H7 (cell line): Measurements from ENCODE around the gene FARS2. TPM values are rescaled to one million over a fixed set of nuclear protein-coding genes. Genes with fewer than 3 reads are reported as not detected.

Experiments used
- DNase-seq: peaks from one replicate; pipeline ENCODE4 v3.0.0; 2012
- H3K27me3 ChIP-seq: 2 replicates; pipeline ENCODE4 v1.6.0; 2011; ENCODE audit warnings: mild to moderate bottlenecking, low read length; ENCODE audit not compliant: control insufficient read depth, insufficient read depth
- H3K36me3 ChIP-seq: replicated peaks from 2 replicates; pipeline ENCODE4 v1.5.1; 2011; ENCODE audit warnings: low read length; ENCODE audit not compliant: control insufficient read depth, insufficient read depth
- H3K4me3 ChIP-seq: 2 replicates; pipeline ENCODE4 v1.5.1; 2011; ENCODE audit warnings: low read depth, mild to moderate bottlenecking, control low read depth, low read length, moderate library complexity; ENCODE audit not compliant: insufficient read depth
- total RNA-seq: library from RNA; depleted of rRNA; stranded (reverse); fragments of >200 nt; shearing (Covaris generic); gene quantifications from 2 replicates; pipeline ENCODE4 v1.2.3, GENCODE V29; 2014

Gene FARS2
- total RNA-seq, 1 experiment from 2014 or later: 27.1 TPM

DNA sequence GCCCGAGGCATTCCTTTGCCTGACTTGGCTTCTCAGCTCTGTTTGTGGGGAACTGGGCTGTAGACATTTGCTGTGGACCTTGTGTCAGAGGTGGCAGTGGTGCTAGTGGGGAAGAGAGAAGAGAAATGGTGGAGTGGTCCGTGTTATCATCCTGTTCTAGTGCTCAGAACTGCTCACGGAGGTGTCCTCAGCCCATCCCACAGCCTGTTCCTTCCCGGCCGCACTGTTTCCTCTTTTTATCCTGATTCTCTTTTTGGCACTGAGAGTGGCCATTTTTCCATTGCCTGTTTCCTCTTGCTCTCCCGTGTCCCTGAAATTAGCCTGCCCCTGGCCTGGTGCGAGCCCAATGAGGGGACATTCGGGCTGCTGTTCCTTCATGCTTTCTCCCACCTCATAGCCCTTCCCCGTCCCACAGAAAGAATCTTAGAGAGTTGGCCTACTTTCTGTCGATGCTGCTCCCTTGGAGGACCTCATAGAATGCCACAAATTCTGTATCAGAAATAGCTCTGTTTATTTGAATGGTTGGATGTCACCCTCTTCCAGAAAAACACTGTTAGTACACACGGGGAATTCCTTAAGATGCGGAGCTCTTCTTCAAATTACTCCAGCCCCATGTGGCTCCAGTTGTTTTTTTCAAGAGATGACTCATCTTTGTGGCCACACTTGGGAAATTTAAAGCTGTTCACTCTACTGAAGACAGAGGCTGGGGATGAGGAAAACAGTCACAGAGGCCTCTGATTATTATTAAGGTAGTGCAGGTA is 26.1 kb downstream of the FARS2 start:
- H3K36me3 ChIP-seq: no peaks in the 10 kb centered on the region
- no peak for DNase-seq
- no peaks in the 10 kb centered on the region for H3K27me3 ChIP-seq
- H3K4me3 ChIP-seq: no peak overlapping the region

DNA sequence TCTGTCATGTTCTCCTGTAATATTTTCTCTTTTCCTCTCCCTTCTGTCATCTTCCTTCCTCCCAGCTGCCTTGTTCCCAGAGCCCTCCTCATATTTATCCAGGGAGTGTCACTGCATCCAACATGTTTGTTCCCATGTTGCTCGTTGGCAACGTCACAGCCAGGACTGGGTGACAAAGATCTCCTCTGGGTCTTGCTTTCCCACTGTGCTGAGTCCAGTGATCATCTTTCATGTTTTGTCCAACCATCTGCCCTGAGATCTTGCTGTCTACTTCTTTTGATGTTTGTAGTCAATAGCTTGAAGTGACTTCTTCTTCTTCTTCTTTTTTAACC is 26.6 kb downstream of the FARS2 start:
- Histone ChIP-seq H3K4me3 (no peak overlapping the region), H3K36me3 (no peaks in the 10 kb centered on the region), H3K27me3 (no peaks in the 10 kb centered on the region)
- DNase-seq: no peak

DNA sequence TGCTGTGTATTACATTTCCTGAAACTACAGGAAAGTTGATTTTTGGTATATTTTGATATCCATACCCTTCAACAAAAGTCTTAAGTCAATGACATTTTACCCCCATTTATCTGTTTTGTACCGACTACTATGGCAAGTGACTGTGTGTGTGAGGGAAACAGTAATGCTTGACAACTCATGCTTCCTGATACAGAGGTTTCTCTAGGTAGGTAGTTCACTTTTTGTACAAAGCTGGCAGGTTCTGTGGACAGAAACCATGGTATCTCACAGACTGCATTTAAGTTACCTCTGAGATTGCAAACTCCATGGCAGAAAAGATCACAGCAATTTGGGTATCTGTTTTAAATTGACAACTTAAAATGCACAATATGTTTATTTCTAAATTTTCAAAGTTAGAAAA is 28.8 kb downstream of the FARS2 start:
- H3K27me3 ChIP-seq: no peaks in the 10 kb centered on the region
- H3K36me3 ChIP-seq: no peaks in the 10 kb centered on the region
- no peak overlapping the region for H3K4me3 ChIP-seq
- no peak for DNase-seq

DNA sequence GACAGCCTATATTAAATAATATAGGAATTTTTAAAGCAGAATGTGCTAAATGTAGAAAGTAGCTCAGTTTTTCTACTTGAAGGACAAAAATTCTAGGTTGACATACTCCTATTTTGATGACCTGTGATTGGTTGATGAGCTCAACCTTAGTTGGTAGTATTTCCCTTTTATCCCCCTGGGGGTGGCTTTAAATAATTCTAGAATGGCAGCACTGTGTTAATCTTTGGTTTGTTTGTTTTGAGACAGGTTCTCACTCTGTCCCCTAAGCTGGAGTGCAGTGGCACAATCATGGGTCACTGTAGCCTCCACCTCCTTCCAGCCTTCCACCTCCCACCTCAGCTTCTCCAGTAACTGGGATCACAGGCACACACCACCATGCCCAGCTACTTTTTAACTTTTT is 29.2 kb downstream of the FARS2 start:
- Histone ChIP-seq H3K27me3 (no peaks in the 10 kb centered on the region), H3K4me3 (no peak overlapping the region), H3K36me3 (no peaks in the 10 kb centered on the region)
- no peak for DNase-seq

DNA sequence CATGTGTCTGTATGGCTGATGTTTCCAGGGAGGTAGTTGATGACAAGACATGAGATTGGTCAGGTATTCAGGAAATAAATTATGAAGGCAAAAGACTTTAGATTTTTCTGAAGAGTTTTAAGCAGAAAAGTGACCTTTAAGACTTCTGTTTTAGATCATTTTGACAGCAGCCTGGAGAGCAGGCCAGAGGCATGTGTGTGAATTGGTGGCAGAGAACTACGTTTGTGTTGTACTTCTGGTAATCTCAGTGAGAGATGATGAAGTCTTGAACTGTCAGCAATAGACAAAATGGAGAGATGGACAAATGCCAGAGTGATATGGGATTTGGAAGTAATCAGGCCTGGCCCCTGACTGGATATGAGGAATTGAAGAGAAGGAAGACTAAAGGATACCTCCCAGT is 30.8 kb downstream of the FARS2 start:
- Histone ChIP-seq H3K27me3 (no peaks in the 10 kb centered on the region), H3K36me3 (no peaks in the 10 kb centered on the region), H3K4me3 (no peak overlapping the region)
- no peak for DNase-seq

DNA sequence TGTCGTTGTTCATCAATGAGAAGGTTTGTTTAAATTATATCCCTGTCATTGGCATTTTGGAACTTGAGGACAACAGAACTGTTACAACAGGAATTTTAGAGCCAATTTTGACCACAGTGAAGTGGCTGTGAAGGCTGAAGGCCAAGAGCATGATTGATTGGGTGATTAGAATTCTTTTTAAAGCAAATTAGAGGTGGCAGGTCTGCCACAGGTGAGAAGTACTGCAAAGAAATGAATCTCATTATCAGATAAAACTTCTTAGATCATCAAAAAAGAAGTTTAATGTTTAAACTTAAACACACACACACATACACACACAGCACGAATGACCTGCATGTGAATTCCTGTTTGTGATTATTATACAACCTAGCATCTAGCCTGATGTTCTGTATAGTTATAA is 32.4 kb downstream of the FARS2 start:
- Histone ChIP-seq H3K27me3 (no peaks in the 10 kb centered on the region), H3K36me3 (no peaks in the 10 kb centered on the region), H3K4me3 (no peak overlapping the region)
- DNase-seq: no peak

DNA sequence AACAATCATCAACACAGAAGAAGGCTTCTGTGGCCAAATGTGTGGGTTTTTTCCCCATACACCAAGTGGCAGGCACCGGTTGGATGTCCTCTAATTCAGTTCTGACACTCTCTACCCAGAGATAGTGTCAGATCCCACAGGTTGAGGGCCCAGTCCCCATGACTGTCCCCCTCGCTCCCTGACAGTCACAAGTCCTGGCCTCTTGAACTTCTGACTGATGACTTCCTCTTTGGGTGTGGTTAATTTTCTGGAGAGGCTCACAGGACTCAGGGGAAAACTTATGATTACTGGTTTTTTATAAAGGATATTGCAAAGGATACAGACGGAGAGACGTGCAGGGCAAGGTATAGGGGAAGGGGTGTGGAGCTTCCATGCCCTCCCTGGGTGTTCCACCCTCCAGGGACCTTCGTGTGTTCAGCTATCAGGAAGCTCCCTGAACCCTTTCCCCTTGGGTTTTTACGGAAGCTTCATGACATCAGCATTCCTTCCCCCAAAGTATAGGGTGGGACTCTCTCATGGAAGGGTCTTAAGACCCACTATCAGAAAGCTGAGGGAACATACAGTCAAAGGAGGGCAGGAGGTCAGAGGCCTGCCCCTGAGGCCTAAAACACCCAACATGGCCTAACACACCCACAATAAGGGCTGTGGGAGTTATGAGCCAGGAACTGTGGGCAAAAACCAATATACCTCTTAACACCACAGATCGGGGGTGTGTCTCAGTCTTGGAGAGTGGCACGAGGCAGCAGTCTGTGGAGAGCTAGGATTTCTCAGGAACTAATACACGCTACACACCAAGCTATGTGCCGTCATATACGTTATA is 33.3 kb downstream of the FARS2 start:
- Histone ChIP-seq H3K4me3 (no peak overlapping the region), H3K27me3 (no peaks in the 10 kb centered on the region), H3K36me3 (no peaks in the 10 kb centered on the region)
- DNase-seq: no peak

DNA sequence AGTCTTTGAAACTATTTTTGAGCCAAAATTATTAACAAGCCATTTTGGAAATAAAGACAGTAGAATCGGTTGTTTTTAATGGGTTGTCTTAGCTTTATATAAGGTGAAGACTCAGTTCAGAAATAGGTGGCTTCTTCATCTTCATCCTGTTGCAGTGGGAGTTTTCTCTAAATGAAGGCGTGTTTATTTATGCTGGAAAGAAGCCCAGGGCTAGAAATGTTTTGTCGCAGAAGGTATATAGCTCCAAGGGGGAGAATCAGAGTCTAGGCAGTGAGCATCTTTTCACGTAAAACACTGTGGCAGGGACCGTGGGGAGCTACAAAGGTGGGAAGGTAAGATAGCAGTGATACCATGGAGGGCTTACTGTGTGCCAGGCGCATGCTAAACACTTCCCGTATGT is 34.3 kb downstream of the FARS2 start:
- no peaks in the 10 kb centered on the region for H3K27me3 ChIP-seq
- no peak for DNase-seq
- H3K36me3 ChIP-seq: no peaks in the 10 kb centered on the region
- no peak overlapping the region for H3K4me3 ChIP-seq

DNA sequence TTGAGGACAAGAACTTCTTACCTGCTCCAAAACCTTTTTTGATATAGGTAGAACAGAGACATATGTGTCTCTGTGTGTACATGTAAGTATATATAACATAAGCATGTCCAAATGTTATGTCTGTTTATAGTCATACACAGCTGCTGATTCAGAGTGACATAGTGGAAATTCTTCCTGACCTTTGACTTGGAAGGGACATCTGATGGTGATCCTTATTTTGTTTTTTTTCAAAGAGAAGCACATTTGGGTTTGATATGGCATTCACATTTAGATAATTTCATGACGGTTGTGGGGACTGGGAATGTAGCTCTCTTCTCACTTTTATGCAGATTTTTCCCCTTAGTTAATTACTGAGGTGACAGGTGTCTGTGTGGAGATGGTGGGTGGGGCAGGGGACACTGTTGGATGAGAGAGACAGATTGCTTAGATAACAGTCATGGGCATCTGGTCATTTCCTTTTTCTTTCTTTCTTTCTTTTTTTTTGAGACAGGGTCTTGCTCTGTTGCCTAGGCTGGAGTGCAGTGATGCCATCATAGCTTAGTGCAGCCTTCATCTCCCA is 39.0 kb downstream of the FARS2 start:
- Histone ChIP-seq H3K27me3 (no peaks in the 10 kb centered on the region), H3K36me3 (no peaks in the 10 kb centered on the region), H3K4me3 (no peak overlapping the region)
- DNase-seq: no peak

DNA sequence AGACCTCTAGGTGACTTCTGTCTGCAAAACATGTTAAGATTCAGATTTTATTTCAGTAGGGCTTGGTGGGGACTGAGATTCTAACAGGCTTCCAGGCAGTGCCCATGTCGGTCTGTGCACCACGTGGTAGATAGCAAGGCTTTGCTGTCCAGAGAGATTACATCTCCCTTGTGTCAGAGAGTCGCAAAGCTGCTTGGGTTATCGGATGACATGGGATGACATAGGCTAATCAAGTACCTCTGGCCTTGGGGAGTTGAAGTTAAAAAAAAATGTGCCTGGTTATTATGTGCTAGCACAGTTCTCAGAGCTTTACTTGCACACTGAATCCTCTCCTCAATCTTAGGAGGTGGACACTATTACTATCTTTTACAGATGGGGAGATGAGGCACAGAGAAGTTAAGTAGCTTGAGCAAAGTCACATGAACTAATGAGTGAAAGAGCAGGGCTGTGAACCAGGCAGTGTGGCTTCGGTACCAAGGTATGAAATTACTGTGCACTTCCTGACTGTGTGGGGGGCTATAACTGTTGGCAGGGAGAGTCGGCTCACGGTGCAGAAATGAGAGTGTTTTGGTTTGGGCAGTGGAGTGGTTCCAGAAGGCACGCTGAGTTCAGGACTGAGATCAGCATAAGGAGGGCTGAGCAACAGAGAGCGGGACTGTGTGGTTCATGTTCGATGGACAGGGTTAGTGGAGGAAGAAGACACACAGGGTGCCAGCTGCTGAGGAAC is 41.1 kb downstream of the FARS2 start:
- Histone ChIP-seq H3K27me3 (no peaks in the 10 kb centered on the region), H3K4me3 (no peak overlapping the region), H3K36me3 (no peaks in the 10 kb centered on the region)
- no peak for DNase-seq

DNA sequence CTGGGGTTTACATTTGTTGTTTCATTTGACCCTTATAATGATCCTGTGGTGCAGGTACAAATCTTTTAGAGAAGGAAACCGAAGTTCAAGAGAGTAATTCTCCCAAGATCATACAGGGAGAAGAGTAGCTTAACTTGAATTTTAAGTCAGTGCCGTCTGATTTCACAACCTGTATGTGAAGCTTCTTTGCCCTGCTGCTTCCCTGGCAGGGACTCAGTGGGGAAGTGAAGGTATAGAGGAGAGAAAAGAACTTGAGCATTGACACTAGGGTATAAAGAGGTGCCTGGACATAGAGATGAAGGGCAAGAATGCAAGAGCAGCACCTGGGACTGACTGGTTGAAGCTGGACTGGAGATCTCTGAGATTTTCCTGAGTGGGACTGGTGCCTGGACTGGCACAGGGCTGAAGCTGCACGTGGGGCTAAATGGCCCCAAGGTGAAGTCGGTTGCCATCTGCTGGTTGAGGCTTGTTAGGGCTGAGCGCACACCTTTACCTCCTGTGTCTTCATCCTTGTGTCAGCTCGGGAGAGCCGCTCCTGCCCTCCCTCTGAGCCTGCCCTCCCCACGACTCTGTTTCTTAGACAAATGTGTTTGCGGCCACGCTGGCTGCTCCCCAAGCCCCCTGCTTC is 41.8 kb downstream of the FARS2 start:
- peak; percentile 70 for DNase-seq
- Histone ChIP-seq H3K4me3 (no peak overlapping the region), H3K27me3 (no peaks in the 10 kb centered on the region), H3K36me3 (no peaks in the 10 kb centered on the region)

DNA sequence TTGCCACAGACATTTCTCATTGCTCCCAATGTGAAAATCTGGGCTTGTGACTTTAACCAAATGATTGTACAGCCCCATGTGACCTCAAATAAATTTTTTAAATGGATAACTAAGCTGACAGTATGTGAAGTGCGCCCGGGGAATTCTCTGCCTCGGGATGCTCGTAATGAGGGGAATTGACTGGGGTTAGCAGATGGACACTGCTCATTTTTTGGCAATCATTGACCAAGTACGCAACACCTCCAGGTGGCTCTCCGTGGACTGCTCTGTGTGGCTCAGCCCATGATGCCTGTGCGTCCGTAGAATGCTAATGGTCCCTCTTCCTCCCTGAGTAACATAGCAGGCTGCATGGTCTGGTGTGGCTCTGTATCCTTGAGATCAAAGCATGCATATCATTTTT is 42.4 kb downstream of the FARS2 start:
- no peaks in the 10 kb centered on the region for H3K27me3 ChIP-seq
- no peak overlapping the region for H3K4me3 ChIP-seq
- no peaks in the 10 kb centered on the region for H3K36me3 ChIP-seq
- no peak for DNase-seq

DNA sequence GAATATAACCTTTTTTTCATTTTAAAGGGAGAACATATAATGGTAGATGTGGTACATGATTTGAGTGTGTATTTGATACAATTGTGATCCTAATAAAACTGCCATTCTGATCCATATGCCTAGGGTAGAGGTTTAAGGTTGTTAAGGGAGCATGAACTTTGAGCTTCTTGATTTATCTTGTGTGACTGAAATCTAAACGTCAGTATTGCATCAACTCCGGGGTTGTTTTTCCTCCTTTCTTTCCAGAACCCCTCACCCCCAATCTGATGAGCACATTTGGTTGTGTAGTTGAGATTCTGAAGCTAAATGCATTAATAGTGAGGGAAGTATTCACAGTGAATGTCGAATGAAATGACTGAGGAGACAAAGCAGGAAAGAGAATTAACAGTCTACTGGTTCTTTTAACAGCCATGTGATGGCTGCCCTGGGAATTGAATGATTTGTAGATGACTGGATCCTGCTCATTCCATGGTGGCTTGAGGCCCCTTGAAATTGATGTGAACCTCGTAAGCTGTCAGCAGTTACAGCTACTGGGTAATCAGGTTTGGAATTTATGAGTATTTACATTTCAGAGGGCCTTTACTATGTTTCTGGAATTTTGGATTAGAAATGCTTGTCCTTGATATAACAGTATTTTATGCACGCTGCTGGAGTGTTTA is 44.8 kb downstream of the FARS2 start:
- Histone ChIP-seq H3K4me3 (no peak overlapping the region), H3K27me3 (no peaks in the 10 kb centered on the region), H3K36me3 (no peaks in the 10 kb centered on the region)
- DNase-seq: no peak

DNA sequence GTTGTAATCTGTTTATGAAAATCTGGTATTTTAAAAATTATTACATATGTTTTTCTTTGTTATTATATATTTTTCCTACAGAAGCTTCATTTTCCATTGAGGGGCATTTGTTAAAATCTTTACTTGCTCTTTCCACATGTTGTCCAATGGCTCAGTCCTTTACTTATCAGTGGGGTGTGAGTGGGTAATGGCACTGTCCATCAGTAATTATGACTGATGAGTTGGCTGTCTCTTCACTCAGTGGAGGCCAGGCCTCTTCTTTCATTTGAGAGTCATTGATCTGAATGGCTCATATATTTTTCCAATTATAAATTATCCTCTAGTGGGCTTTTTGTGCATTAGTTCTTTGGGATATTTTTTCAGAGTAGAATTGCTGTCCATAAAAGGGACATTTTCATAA is 45.7 kb downstream of the FARS2 start:
- Histone ChIP-seq H3K4me3 (no peak overlapping the region), H3K36me3 (no peaks in the 10 kb centered on the region), H3K27me3 (no peaks in the 10 kb centered on the region)
- DNase-seq: no peak
